Measurements from ENCODE around the gene TMCO1.
"Not testable (repeated sequence)": the region's sequence is repeated elsewhere in the genome, so short reads cannot be mapped to it uniquely, and the experiment has no call there.

Gene TMCO1

GRCh38 chr1:165686971-165687433, 81.7 kb downstream of the TMCO1 start:
- DNase-seq (ENCODE audit: low read depth in 2 of 2): no peak

- DNase-seq (ENCODE audit: low read depth in 2 of 2): no peak
Measured at GRCh38 chr1:165686121-165686970, 82.3 kb downstream of the TMCO1 start.

- no peak for DNase-seq (ENCODE audit: low read depth in 2 of 2)
Measured at GRCh38 chr1:165683848-165684485, 84.7 kb downstream of the TMCO1 start.

DNA sequence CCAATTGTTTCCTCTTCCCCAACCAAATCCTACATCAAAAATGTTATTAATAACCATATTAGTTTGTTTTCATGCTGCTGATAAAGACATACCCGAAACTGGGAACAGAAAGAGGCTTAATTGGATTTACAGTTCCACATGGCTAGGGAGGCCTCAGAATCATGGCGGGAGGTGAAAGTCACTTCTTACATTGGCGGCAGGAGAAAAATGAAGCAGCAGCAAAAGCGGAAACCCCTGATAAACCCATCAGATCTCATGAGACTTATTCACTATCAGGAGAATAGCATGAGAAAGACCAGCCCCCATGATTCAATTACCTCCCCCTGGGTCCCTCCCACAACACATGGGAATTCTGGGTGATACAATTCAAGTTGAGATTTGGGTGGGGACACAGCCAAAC, 87.9 kb downstream of the TMCO1 start:
- not testable (repeated sequence) for DNase-seq (ENCODE audit: low read depth in 2 of 2)

GRCh38 chr1:165680303-165680702, 88.4 kb downstream of the TMCO1 start:
- DNase-seq (ENCODE audit: low read depth in 2 of 2): no peak

DNA sequence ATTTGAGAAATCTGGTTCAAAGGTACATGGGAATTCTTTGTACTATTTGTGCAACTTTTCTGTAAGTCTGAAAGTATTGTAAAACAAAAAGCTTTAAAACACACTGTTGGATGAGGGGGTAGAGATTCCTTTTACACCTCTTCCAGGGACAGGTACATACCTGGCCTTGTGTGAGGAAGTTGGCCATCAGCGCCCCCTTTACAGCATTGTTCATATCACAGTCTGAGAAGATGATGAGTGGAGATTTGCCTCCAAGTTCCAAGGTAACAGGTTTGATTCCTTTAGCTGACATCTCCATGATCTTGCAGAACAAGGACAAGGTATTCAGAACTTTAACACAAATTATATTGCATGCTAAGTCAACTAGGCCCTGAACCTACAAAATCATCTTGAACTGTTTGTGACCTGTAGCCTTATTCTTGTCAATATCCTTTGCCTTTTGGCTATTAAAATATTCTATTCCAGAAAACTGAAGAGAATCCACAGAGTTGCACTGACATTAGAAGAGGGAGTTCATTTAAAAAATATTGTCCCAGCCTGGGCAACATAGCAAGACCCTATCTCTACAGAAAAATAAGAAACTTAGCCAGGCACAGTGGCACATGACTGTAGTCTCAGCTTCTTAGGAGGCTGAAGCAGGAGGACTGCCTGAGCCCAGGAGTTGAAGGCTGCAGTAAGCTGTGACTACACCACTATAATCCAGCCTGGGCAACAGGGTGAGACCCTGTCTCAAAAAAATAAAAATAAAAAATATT, 89.2 kb downstream of the TMCO1 start:
- DNase-seq (ENCODE audit: low read depth in 2 of 2): no peak

GRCh38 chr1:165678509-165678908, 90.2 kb downstream of the TMCO1 start:
- no peak for DNase-seq (ENCODE audit: low read depth in 2 of 2)
